NCI-H1436 treated with DMSO at 0.1 percent for 48 hours (cell line): Measurements from ENCODE around the gene ATP6V0A4.

Source experiments
- DNase-seq: peaks from one replicate; lab custom pipeline; 2025; lab: John Stamatoyannopoulos, UW

Gene ATP6V0A4

DNA sequence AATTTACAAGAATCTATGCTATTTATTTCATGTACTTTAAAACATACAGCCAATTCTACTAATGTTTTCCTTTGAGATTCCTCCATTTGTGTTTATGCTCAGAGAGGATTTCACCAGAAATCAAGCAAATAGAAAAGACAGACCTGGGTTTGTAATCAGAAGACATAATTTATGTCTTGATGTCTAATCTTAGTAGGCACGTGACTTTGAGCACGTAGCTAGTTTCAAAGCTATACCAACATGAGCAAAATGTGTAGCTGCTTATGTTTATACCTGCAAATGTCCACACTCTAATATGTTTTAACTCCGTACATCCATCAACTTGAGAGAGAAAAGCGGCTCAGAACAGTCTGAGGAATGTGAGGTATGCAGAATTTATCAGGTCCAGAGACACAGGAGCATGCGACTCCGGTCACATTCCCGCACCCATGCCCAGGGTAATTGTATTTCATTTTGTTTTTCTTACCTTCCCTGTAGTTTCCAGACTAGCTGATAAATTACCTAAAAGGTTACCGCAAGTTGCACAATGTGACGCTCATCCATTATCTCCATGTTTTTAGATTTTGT lies 136.8 kb downstream of the ATP6V0A4 start:
- DNase-seq: no peak

DNA sequence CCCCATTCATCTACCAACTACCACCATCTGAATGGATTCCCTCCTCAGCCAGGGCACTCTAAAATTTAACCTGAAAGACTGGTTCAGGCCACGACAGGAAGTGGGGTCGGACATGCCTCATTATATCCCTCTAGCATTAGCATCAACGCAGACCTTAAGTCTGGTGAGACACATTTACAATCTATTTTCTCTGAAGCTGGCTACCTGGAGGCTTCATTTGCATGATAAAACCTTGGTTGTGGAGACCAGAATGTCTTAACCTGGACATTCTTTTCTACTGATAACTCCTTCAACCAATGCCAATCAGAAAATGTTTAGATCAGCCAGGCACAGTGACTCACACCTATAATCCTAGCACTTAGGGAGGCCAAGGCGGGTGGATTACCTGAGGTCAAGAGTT lies 139.1 kb downstream of the ATP6V0A4 start:
- no peak for DNase-seq

GRCh38 chr7:138657854-138658386 lies 140.1 kb downstream of the ATP6V0A4 start:
- no peak for DNase-seq

- DNase-seq: no peak
These were observed 141.0 kb downstream of the ATP6V0A4 start for GRCh38 chr7:138656952-138657351.
